Lower leg skin (tissue), 4 donors: ENCODE measurements around the gene RAB3B. TPM values are rescaled to one million over a fixed set of nuclear protein-coding genes. Genes with fewer than 3 reads are reported as not detected.

Experiments used
- DNase-seq, 2 donors: peaks; one replicate each; pipeline ENCODE4 v3.0.0-alpha.2; 2019; ENCODE audit warnings: low spot score in 2 of 2
- H3K4me3 ChIP-seq: fragments of 200-600 bp; sonication (generic); 2 replicates; pipeline ENCODE4 v1.5.1; 2017; ENCODE audit warnings: mild to moderate bottlenecking, low read depth; ENCODE audit not compliant: poor library complexity, severe bottlenecking
- CTCF ChIP-seq, 3 donors: fragments of 450-650 bp; IDR thresholded peaks; one replicate each; pipeline ENCODE4 v1.5.1; 2016; ENCODE audit warnings: antibody characterized with exemption in 3 of 3, mild to moderate bottlenecking in 3 of 3, moderate library complexity in 2 of 3
- POLR2A ChIP-seq, 2 donors: fragments of 450-650 bp; IDR thresholded peaks; one replicate each; pipeline ENCODE4 v1.6.1; 2016 to 2017; ENCODE audit warnings: antibody characterized with exemption in 2 of 2, mild to moderate bottlenecking in 1 of 2, moderate library complexity in 1 of 2
- WGBS, 2 donors: methylation state at CpG; one replicate each; pipeline ENCODE4 v1.1.5; 2018; 5-methylcytosine and 5-hydroxymethylcytosine counted together
- intact Hi-C: fragments of 100-400 bp; cut with DNase I; formaldehyde crosslinking; loops from one replicate; pipeline ENCODE4 v1.15.0; 2023; ENCODE audit warnings: low total_unique reads
- total RNA-seq, 4 donors: library from RNA; depleted of rRNA; stranded (reverse); fragments of >200 nt; gene quantifications; one replicate each; pipeline ENCODE4 v1.1.0, GENCODE V29; 2016

RAB3B gene
- total RNA-seq, 4 donors from 2014 or later: 2.4 to 13.7 (median 4.3) TPM

DNA sequence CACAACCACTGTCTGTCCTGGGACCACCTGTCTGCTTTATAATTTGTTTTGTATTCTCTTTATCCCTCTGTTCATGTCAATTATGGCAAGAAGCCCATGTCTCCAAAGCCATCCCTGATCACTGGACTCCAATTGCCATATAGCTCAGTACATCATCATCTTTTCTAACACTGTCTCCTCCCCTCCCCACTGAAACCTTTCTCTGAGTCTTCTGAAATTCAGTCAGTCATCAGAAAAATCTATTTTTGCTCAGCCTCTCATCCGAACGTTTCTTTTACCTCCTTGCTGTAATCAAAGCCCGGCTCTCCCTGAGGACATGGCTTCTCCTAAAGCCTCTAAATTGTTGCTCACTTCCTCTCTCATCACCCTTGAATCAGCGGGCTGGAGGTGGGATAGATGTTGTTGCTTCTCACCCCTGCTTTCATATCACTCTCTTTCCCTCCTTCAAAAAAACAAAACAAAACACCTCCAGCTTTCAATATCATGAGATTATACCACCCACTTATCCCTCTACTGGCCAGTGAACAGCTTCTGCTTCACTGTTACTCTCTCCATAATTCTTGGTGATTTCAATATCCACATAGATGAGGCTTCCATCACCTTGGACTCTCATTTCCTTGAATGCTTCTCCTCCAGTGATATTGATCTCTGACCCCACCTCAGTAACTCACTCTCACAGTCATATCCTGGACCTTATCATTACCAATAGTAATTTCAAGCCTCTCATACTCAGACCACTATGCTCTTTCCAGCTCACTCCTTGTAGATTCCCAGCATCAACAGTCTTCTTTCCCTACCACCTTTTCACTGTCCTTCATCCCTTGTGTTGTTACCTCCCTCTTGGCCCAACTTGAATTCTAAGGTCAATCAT, 27.8 kb downstream of the RAB3B start:
- WGBS, 2 donors: 66 to 67% methylated on average over 4 of the region's 4 CpGs
- TF ChIP-seq POLR2A (IDR thresholded peaks at IDR 0.05): no peak
- TF ChIP-seq CTCF (IDR thresholded peaks at IDR 0.05): no peak
- intact Hi-C loops: no loop called here
- no peak for DNase-seq
- H3K4me3 ChIP-seq: no peak overlapping the region

DNA sequence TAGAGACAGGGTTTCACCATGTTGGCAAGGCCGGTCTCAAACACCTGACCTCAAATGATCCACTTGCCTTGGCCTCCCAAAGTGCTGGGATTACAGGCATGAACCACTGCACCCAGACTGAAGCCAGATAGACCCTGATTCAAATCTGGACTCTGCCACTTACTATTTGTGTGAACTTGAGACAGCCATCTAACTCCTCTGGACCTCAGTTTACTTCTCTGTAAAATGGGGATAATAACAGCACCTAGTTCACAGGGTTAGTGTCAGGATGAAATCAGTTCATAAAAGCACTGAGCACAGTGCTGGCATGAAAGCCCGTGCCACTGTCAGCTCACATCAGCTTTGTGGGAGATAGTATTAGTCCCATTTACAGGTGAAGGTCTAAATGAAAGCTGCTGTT, 28.5 kb downstream of the RAB3B start:
- TF ChIP-seq CTCF (IDR thresholded peaks at IDR 0.05): no peak
- TF ChIP-seq POLR2A (IDR thresholded peaks at IDR 0.05): no peak
- no peak for DNase-seq
- H3K4me3 ChIP-seq: no peak overlapping the region
- intact Hi-C loops: no loop called here
- 87 to 97% methylated on average over 2 of the region's 2 CpGs for WGBS, 2 donors

DNA sequence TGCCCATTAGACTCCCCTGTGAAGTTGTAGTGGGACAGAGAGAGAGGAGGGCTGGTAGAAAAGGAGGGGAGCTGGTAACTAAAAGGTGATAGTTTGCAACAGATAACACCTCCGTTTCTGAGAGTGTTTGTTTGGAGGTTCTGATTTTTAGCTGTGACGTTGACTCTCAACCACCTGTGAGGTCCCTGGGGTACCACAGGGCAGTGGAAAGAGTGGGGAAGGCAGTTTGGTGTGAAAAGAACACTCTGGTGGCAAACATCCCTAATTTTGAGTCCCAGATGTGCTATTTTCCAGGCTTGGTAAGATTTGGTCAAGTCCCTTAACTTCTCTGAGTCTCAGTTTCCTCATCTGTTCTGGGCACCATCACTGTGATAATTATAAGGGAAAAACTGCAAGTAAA, 29.3 kb downstream of the RAB3B start:
- intact Hi-C loops: no loop called here
- 58 to 69% methylated on average over 2 of the region's 2 CpGs for WGBS, 2 donors
- no peak for DNase-seq
- no peak overlapping the region for H3K4me3 ChIP-seq
- TF ChIP-seq POLR2A (IDR thresholded peaks at IDR 0.05) (no peak), CTCF (IDR thresholded peaks at IDR 0.05) (no peak)

- 32 to 49% methylated on average over 3 of the region's 3 CpGs for WGBS, 2 donors
- no peak for DNase-seq
- intact Hi-C loops: no loop called here
- TF ChIP-seq CTCF (IDR thresholded peaks at IDR 0.05) (no peak), POLR2A (IDR thresholded peaks at IDR 0.05) (no peak)
- no peak overlapping the region for H3K4me3 ChIP-seq
These were observed 30.2 kb downstream of the RAB3B start for GRCh38 chr1:51960262-51960661.

DNA sequence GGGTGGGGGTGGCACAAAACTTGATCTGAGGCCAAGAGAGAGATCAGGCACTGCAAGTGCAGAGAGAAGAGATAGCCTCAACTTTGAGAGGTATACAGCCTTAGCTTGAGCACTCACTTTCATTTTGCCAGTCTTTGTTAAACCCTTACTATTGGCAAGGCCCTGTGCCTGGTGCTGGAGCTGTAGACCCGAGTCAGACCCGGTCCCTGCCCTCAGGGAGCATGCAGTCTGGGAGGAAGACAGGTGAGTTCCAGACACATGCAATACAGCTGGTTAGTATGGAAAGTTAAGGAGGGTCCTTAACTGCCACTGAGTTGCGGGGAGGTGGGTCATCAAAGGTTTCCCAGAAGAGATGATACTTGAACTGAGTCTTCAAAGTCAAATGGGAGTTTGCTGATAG, 31.7 kb downstream of the RAB3B start:
- intact Hi-C loops: no loop called here
- DNase-seq: no peak
- TF ChIP-seq CTCF (IDR thresholded peaks at IDR 0.05) (no peak), POLR2A (IDR thresholded peaks at IDR 0.05) (no peak)
- WGBS, 2 donors: 86 to 97% methylated on average over 3 of the region's 3 CpGs
- no peak overlapping the region for H3K4me3 ChIP-seq

DNA sequence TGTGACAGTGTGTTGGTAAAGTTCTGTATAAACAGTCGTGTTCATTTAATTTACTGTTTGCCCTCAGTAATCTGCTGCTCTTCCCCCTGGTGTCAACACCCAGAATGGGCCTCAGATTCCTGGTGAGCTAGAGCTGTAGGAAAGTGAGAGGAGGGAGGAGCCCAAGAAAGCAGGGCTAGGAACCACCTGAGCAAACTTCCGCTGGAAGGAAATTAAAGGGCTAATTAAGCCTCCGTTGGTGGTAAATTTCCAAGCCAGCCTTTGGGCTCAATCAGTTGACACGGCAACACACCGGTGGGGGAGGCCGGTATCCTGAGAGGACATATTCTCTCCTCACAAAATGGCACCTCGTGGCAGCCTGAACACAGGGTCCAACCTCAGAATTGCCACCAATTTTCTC, 32.9 kb downstream of the RAB3B start:
- 65 to 68% methylated on average over 7 of the region's 7 CpGs for WGBS, 2 donors
- H3K4me3 ChIP-seq: no peak overlapping the region
- intact Hi-C loops: no loop called here
- DNase-seq: no peak
- TF ChIP-seq POLR2A (IDR thresholded peaks at IDR 0.05) (no peak), CTCF (IDR thresholded peaks at IDR 0.05) (no peak)
